ENCODE data around the gene CTDSP2.
"Not testable (repeated sequence)": the region's sequence is repeated elsewhere in the genome, so short reads cannot be mapped to it uniquely, and the experiment has no call there.

The CTDSP2 gene

GRCh38 chr12:57836442-57837375, 9.8 kb downstream of the CTDSP2 start:
- in situ Hi-C loops (cut with MboI; ENCODE audit: low sequenced_read_pairs): no loop called here

DNA sequence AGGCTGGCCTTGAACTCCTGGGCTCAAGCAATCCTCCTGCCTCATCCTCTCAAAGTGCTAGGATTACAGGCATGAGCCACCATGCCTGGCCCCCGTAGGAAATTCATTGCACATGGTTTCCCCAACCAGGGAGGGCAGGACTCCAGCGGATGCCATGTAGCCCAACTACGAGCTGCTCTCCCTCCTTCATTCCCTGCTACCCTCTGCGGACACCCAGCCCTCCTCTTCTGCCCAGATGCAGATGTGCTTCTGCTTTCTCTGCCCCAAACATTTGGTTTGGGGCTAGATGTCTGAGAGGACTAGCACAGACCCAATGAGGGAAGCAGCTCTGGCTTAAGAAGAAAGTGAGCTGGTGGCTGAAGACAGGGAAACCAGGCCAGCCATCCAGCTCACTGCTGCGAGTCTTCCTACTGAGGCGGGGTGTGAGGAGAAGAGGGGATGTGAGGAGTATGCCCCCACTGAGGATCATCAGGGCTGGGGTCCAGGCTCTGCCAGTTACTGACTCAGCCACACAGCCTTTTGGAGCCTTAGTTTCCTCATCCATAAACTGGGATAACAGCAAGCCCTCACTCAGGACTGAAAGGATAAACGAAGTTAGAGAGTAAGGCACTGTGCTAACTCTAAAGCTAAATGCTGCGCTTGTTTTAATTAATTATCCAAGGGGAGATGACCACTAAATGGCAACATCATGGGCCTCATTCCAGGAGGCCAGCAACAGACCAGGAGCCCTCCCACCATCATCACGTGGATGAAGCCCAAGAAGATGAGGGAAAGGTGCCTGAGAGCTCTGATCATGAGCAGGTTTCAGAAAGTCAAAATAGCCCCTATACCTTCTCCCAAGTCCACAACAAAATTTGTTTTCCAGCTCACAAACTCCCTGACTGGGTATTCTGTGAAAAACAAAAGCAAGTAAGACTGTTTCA, 10.9 kb downstream of the CTDSP2 start:
- in situ Hi-C loops (cut with MboI; ENCODE audit: low sequenced_read_pairs): no loop called here

DNA sequence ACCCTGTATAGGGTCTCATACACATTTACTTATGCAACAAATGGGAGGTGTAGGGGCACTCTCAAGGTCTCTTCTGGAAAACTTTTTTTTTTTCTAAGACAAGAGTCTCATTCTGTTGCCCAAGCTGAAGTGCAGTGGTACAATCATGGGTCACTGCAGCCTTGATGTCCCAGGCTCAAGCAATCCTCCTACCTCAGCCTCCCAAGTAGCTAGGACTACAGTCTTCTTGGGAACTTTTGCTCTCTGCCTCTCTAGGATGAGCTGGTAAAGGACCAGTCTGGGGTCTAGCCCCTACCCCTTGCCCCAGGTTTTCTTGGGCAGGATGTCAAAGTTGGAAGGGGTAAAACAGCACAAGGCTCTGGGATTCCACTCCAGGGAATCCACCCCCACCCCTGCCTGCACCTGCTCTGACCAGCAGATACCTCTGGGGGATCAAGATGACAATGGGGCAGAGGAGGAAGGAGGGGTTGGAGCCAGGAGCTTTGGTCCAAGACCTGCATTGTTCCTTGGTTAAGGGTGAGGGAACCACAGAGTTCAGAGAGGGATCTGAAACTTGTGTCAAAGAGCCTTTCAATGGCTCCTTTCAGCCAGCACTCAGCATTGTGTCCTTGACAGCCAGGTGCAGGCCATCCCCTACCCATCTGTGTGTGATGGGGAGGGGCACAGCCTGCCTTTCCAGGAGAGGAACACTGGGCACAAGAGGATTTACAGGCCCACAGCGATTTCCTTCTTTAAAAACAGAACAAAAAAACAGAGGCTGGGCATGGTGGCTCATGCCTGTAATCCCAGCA, 12.2 kb downstream of the CTDSP2 start:
- in situ Hi-C loops (cut with MboI; ENCODE audit: low sequenced_read_pairs): no loop called here

DNA sequence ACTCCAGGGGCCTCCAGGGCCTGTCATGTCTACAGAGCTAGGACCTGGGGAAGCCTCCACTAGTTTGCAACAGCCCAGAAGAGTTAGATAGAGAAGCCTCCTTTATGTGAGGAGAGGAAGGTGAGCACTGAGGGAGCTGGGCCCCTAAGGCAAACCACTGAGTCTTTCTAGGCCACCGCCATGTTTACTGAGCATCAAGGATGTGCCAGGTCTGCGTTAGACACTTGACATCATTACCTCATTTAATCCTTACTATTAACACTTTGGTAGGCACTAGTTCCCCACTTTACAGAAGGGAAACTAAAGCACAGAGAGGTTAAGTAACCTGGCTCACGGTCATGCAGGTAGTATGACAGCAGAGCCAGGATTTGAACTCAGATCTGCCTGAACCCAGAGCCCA, 12.9 kb downstream of the CTDSP2 start:
- in situ Hi-C loops (cut with MboI; ENCODE audit: low sequenced_read_pairs): no loop called here

DNA sequence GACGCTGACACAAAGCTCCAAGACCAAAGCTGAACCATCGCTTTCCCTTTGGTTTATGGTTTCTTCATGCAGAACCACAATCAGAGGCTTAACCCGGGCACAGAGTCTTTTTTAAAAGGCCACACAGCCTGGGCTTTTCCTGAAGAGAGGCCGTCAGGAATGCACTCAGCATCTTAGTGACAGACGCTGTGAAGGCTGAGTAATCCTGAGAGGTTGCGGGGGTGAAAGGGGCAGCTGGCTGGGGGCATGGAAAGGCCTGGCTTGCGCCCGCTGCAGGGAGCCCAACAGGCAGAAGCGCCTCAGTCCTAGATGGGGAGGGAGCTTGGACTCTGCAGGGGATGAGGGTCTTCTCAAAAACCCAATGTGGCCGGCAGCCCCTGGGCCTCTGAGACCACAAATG, 13.6 kb downstream of the CTDSP2 start:
- in situ Hi-C loops (cut with MboI; ENCODE audit: low sequenced_read_pairs): no loop called here

- in situ Hi-C loops (cut with MboI; ENCODE audit: low sequenced_read_pairs): no loop called here
Measured at GRCh38 chr12:57830393-57830792, 16.1 kb downstream of the CTDSP2 start.

- in situ Hi-C loops (cut with MboI; ENCODE audit: low sequenced_read_pairs): loop anchor here (5.0 kb wide), 1 partner anchor 78 kb away; no protein-coding TSS in a partner anchor
Measured at GRCh38 chr12:57829025-57829777, 17.3 kb downstream of the CTDSP2 start.

DNA sequence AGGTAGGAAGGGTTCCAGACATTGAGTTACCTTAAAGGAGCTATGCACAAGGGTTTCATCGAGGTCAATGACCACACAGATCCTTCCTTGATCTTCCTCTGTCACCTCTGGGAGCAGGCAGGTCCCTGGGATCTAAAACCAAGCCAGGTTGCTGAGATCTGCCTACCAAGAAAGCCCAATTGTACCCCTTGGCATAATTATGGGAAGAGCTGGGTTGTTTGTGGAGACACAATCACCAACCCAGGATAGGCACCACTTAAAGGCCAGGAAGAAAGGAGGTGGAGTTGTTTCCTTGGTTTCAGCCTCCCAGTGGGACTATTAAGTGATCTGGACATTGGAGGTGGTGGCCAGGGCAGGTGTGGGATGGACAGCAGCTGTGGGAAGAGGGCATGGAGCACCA, 19.6 kb downstream of the CTDSP2 start:
- in situ Hi-C loops (cut with MboI; ENCODE audit: low sequenced_read_pairs): loop anchor here (5.0 kb wide), 1 partner anchor 80 kb away; no protein-coding TSS in a partner anchor

GRCh38 chr12:57826400-57826799, 20.1 kb downstream of the CTDSP2 start:
- in situ Hi-C loops (cut with MboI; ENCODE audit: low sequenced_read_pairs): loop anchor here (5.0 kb wide), 1 partner anchor 81 kb away; no protein-coding TSS in a partner anchor

GRCh38 chr12:57825451-57825850, 21.1 kb downstream of the CTDSP2 start:
- in situ Hi-C loops (cut with MboI; ENCODE audit: low sequenced_read_pairs): loop anchor here (5.0 kb wide), 1 partner anchor 82 kb away; no protein-coding TSS in a partner anchor

DNA sequence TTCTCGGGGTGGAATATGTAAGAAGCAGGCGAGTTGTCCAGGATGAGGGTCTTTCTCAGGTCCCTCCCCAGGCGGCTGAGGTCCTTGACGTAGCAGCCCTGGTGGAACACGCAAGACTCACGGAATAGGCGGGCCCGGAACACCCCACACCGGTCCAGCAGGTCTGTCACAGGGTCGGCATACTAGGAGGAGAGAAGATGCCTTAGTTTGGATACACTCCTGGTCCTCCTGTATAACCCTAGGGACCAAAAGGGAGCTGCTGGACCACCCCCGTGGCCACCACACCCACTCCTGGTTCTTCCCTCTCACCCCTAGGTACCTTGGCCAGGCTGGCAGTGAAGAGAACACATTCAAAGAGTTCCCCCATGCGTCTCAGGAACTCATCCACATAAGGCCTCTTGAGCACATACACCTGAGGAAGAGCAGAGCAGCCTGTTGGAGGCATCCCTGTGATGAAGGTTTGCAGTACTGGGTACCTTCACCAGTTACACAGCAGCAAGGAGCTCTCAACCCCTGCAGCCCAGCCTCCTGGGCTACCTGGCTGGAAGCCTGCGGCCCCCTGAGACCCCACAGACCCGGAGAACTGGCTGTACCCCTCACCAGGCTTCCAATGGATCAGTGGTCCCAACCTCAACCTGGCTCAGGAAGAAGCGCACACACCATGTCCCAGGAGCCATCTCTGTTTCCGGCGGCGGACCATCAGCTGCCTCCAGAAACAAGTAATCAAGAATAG, 22.5 kb downstream of the CTDSP2 start:
- in situ Hi-C loops (cut with MboI; ENCODE audit: low sequenced_read_pairs): no loop called here

GRCh38 chr12:57823131-57823907, 23.2 kb downstream of the CTDSP2 start:
- in situ Hi-C loops (cut with MboI; ENCODE audit: low sequenced_read_pairs): no loop called here

- in situ Hi-C loops (cut with MboI; ENCODE audit: low sequenced_read_pairs): no loop called here
Measured at GRCh38 chr12:57822392-57823130, 24.0 kb downstream of the CTDSP2 start.

DNA sequence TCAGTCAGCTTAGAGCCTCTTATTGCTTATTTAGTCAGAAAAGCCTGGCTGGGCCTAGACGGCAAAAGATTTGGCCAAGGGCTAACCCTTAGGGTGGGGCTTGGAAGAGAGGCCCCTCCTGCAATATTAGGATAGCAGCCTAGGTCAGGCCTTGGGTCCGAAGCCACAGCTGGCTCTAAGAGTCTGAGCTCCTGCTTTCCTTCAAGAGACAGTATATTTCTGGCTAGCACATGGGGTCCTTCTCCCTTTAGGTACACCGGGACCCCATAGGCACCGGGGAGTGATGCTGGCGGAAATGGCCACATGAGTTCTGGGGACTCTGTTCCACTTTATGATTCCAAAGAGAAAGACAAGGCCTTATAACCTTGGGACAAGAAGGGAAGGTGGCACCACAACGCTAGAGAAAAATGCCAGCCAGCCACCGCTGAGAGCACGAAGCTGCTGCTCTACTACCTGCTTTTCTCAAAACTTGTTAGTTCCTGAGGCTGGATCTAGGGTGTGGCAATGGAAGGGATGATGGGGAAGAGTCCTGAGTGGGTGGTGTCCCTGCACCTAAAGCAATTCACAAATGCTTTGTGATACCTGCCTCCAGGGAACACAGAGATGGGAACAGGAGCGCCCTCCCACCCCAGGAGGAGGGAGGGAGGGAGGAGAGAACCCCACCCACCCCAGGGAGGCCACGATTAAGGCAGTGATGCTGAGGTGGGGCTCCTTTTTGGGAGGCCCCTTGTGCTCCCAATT, 24.9 kb downstream of the CTDSP2 start:
- in situ Hi-C loops (cut with MboI; ENCODE audit: low sequenced_read_pairs): no loop called here

DNA sequence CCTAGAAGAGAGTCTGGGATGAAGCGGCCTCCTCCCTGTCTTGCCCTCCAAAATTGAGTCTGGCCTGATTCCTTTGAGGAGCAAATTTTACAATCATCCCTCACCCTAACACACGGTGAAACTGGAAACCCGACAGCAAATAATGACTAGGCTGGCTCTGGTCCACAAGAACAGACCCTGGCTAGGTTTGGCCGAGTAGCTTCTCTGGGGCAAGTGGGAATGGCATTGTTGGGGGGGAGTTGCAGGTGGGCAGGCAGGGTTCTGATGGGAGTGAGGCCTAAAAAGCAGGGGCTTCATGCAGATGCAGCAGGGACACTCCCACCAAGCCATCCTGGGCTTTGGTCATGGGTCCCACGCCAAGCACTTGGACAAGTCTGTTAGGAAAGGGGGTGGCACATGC, 25.5 kb downstream of the CTDSP2 start:
- in situ Hi-C loops (cut with MboI; ENCODE audit: low sequenced_read_pairs): not testable (repeated sequence)

DNA sequence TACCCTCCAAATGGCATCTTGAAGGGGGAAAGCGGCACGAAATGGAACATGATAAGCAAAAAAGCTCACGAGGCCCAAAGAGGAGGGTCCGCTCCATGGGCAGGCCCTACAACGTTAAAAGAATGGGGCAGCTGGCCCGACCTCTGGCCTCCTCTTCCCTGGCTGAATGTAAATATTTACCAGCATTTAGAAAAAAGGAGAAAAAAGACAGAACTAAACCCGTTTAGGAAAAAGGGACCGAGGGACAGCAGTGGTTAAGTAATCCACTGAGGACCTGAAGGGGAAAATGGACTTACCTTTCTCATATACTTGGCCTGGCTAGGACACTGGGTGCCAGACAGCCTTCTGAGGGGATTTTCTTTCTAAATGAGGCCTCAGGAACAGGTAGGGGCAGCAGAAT, 26.4 kb downstream of the CTDSP2 start:
- in situ Hi-C loops (cut with MboI; ENCODE audit: low sequenced_read_pairs): not testable (repeated sequence)

GRCh38 chr12:57817990-57818331, 28.6 kb downstream of the CTDSP2 start:
- in situ Hi-C loops (cut with MboI; ENCODE audit: low sequenced_read_pairs): not testable (repeated sequence)
